ENCODE measurements around the gene EPHA4.
A peak's percentile ranks its signal among the peaks of the same experiment; 100 is the strongest.

Gene EPHA4

GRCh38 chr2:221561770-221562169, 10.3 kb downstream of the EPHA4 start:
- Histone ChIP-seq H3K36me3 (ENCODE audit: insufficient read depth, low read length) (peaks cover 19% of the 10 kb centered on the region), H3K9ac (ENCODE audit: low read depth, low read length) (no peak overlapping the region), H3K9me3 (ENCODE audit: insufficient read depth, low read depth, low read length) (no peaks in the 10 kb centered on the region), H3K4me1 (ENCODE audit: insufficient read depth, low read length) (peaks cover 25% of the 10 kb centered on the region; the same call in 1 of the 2 replicates), H3K4me3 (ENCODE audit: low read length) (no peak overlapping the region), H3K27me3 (ENCODE audit: insufficient read depth, low read length) (no peaks in the 10 kb centered on the region), H3K27ac (ENCODE audit: low read depth, low read length) (no peak overlapping the region)
- WGBS = 89% methylated on average over 4 of the region's 4 CpGs

- no peak overlapping the region for H3K27ac ChIP-seq (ENCODE audit: low read depth, low read length)
- H3K4me1 ChIP-seq (ENCODE audit: insufficient read depth, low read length) = peaks cover 30% of the 10 kb centered on the region
- no peaks in the 10 kb centered on the region for H3K27me3 ChIP-seq (ENCODE audit: insufficient read depth, low read length)
- H3K36me3 ChIP-seq (ENCODE audit: insufficient read depth, low read length) = peaks cover 19% of the 10 kb centered on the region
- H3K9ac ChIP-seq (ENCODE audit: low read depth, low read length) = no peak overlapping the region
- 50% methylated on average over 2 of the region's 5 CpGs for WGBS
- no peaks in the 10 kb centered on the region for H3K9me3 ChIP-seq (ENCODE audit: insufficient read depth, low read depth, low read length)
- no peak overlapping the region for H3K4me3 ChIP-seq (ENCODE audit: low read length)
Measured at GRCh38 chr2:221559991-221560390, 12.1 kb downstream of the EPHA4 start.

GRCh38 chr2:221558107-221558506, 14.0 kb downstream of the EPHA4 start:
- Histone ChIP-seq H3K4me3 (ENCODE audit: low read length) (no peak overlapping the region), H3K27me3 (ENCODE audit: insufficient read depth, low read length) (no peaks in the 10 kb centered on the region), H3K36me3 (ENCODE audit: insufficient read depth, low read length) (peaks cover 10% of the 10 kb centered on the region), H3K9me3 (ENCODE audit: insufficient read depth, low read depth, low read length) (no peaks in the 10 kb centered on the region), H3K9ac (ENCODE audit: low read depth, low read length) (no peak overlapping the region), H3K4me1 (ENCODE audit: insufficient read depth, low read length) (peaks cover 41% of the 10 kb centered on the region), H3K27ac (ENCODE audit: low read depth, low read length) (no peak overlapping the region)
- WGBS = 76% methylated on average over 2 of the region's 3 CpGs

- peak overlapping the region; percentile 70; the same call in 1 of the 2 replicates for H3K27ac ChIP-seq (ENCODE audit: low read depth, low read length)
- H3K9ac ChIP-seq (ENCODE audit: low read depth, low read length) = no peak overlapping the region
- H3K4me3 ChIP-seq (ENCODE audit: low read length) = peak overlapping the region; percentile 5; the same call in 1 of the 2 replicates
- no peaks in the 10 kb centered on the region for H3K27me3 ChIP-seq (ENCODE audit: insufficient read depth, low read length)
- H3K36me3 ChIP-seq (ENCODE audit: insufficient read depth, low read length) = peaks cover 2% of the 10 kb centered on the region; the same call in 1 of the 2 replicates
- WGBS = 52% methylated on average over 2 of the region's 2 CpGs
- H3K9me3 ChIP-seq (ENCODE audit: insufficient read depth, low read depth, low read length) = no peaks in the 10 kb centered on the region
- H3K4me1 ChIP-seq (ENCODE audit: insufficient read depth, low read length) = peaks cover 55% of the 10 kb centered on the region
Measured at GRCh38 chr2:221555494-221555846, 16.6 kb downstream of the EPHA4 start.

- Histone ChIP-seq H3K36me3 (ENCODE audit: insufficient read depth, low read length) (peaks cover 2% of the 10 kb centered on the region; the same call in 1 of the 2 replicates), H3K27ac (ENCODE audit: low read depth, low read length) (peak overlapping the region; percentile 70; the same call in 1 of the 2 replicates), H3K9me3 (ENCODE audit: insufficient read depth, low read depth, low read length) (no peaks in the 10 kb centered on the region), H3K27me3 (ENCODE audit: insufficient read depth, low read length) (no peaks in the 10 kb centered on the region), H3K4me3 (ENCODE audit: low read length) (peak overlapping the region; percentile 5; the same call in 1 of the 2 replicates), H3K9ac (ENCODE audit: low read depth, low read length) (no peak overlapping the region), H3K4me1 (ENCODE audit: insufficient read depth, low read length) (peaks cover 55% of the 10 kb centered on the region)
- WGBS = 9% methylated on average over 4 of the region's 4 CpGs
Measured at GRCh38 chr2:221554769-221555493, 17.2 kb downstream of the EPHA4 start.

- no peak overlapping the region for H3K27ac ChIP-seq (ENCODE audit: low read depth, low read length)
- WGBS = 58% methylated on average over 4 of the region's 4 CpGs
- no peaks in the 10 kb centered on the region for H3K27me3 ChIP-seq (ENCODE audit: insufficient read depth, low read length)
- H3K9me3 ChIP-seq (ENCODE audit: insufficient read depth, low read depth, low read length) = no peaks in the 10 kb centered on the region
- no peak overlapping the region for H3K9ac ChIP-seq (ENCODE audit: low read depth, low read length)
- H3K4me3 ChIP-seq (ENCODE audit: low read length) = no peak overlapping the region
- H3K36me3 ChIP-seq (ENCODE audit: insufficient read depth, low read length) = peaks cover 7% of the 10 kb centered on the region
- peaks cover 50% of the 10 kb centered on the region for H3K4me1 ChIP-seq (ENCODE audit: insufficient read depth, low read length)
Measured at GRCh38 chr2:221553333-221553732, 18.8 kb downstream of the EPHA4 start.

- 15% methylated on average over 3 of the region's 4 CpGs for WGBS
- Histone ChIP-seq H3K4me1 (ENCODE audit: insufficient read depth, low read length) (peaks cover 50% of the 10 kb centered on the region), H3K36me3 (ENCODE audit: insufficient read depth, low read length) (peaks cover 5% of the 10 kb centered on the region; the same call in 1 of the 2 replicates), H3K9me3 (ENCODE audit: insufficient read depth, low read depth, low read length) (no peaks in the 10 kb centered on the region), H3K27me3 (ENCODE audit: insufficient read depth, low read length) (no peaks in the 10 kb centered on the region), H3K27ac (ENCODE audit: low read depth, low read length) (no peak overlapping the region), H3K9ac (ENCODE audit: low read depth, low read length) (no peak overlapping the region), H3K4me3 (ENCODE audit: low read length) (no peak overlapping the region)
Measured at GRCh38 chr2:221552291-221552690, 19.8 kb downstream of the EPHA4 start.

- Histone ChIP-seq H3K4me3 (ENCODE audit: low read length) (no peak overlapping the region), H3K9ac (ENCODE audit: low read depth, low read length) (no peak overlapping the region), H3K36me3 (ENCODE audit: insufficient read depth, low read length) (peaks cover 5% of the 10 kb centered on the region; the same call in 1 of the 2 replicates), H3K27me3 (ENCODE audit: insufficient read depth, low read length) (no peaks in the 10 kb centered on the region), H3K4me1 (ENCODE audit: insufficient read depth, low read length) (peaks cover 50% of the 10 kb centered on the region), H3K27ac (ENCODE audit: low read depth, low read length) (no peak overlapping the region), H3K9me3 (ENCODE audit: insufficient read depth, low read depth, low read length) (no peaks in the 10 kb centered on the region)
- WGBS = 64% methylated on average over 1 of the region's 1 CpG
Measured at GRCh38 chr2:221551864-221552263, 20.2 kb downstream of the EPHA4 start.

- Histone ChIP-seq H3K9me3 (ENCODE audit: insufficient read depth, low read depth, low read length) (no peaks in the 10 kb centered on the region), H3K4me1 (ENCODE audit: insufficient read depth, low read length) (peaks cover 34% of the 10 kb centered on the region), H3K27me3 (ENCODE audit: insufficient read depth, low read length) (no peaks in the 10 kb centered on the region), H3K27ac (ENCODE audit: low read depth, low read length) (no peak overlapping the region), H3K4me3 (ENCODE audit: low read length) (no peak overlapping the region), H3K36me3 (ENCODE audit: insufficient read depth, low read length) (peaks cover 5% of the 10 kb centered on the region; the same call in 1 of the 2 replicates), H3K9ac (ENCODE audit: low read depth, low read length) (no peak overlapping the region)
Measured at GRCh38 chr2:221549143-221549542, 23.0 kb downstream of the EPHA4 start.

GRCh38 chr2:221546505-221547225, 25.4 kb downstream of the EPHA4 start:
- Histone ChIP-seq H3K9me3 (ENCODE audit: insufficient read depth, low read depth, low read length) (no peaks in the 10 kb centered on the region), H3K9ac (ENCODE audit: low read depth, low read length) (no peak overlapping the region), H3K27ac (ENCODE audit: low read depth, low read length) (no peak overlapping the region), H3K4me3 (ENCODE audit: low read length) (no peak overlapping the region), H3K27me3 (ENCODE audit: insufficient read depth, low read length) (no peaks in the 10 kb centered on the region), H3K36me3 (ENCODE audit: insufficient read depth, low read length) (peaks cover 5% of the 10 kb centered on the region; the same call in 1 of the 2 replicates), H3K4me1 (ENCODE audit: insufficient read depth, low read length) (peaks cover 15% of the 10 kb centered on the region)
- 94% methylated on average over 2 of the region's 2 CpGs for WGBS

- Histone ChIP-seq H3K9me3 (ENCODE audit: insufficient read depth, low read depth, low read length) (no peaks in the 10 kb centered on the region), H3K9ac (ENCODE audit: low read depth, low read length) (no peak overlapping the region), H3K36me3 (ENCODE audit: insufficient read depth, low read length) (no peaks in the 10 kb centered on the region), H3K27me3 (ENCODE audit: insufficient read depth, low read length) (no peaks in the 10 kb centered on the region), H3K27ac (ENCODE audit: low read depth, low read length) (no peak overlapping the region), H3K4me1 (ENCODE audit: insufficient read depth, low read length) (peaks cover 24% of the 10 kb centered on the region; the same call in 1 of the 2 replicates), H3K4me3 (ENCODE audit: low read length) (no peak overlapping the region)
- WGBS = 94% methylated on average over 6 of the region's 6 CpGs
Measured at GRCh38 chr2:221541131-221541735, 30.9 kb downstream of the EPHA4 start.

All from HUES64 (cell line).